T-helper 1 cell treated with Interleukin-12 subunit alpha and Interleukin-12 subunit beta and Interleukin-4 antibody, amounts not matched to agents 30 μg/mL and 1 μg/mL, for 36 hours (primary cell): ENCODE measurements around the gene AHNAK2.
"Not testable (repeated sequence)": the region's sequence is repeated elsewhere in the genome, so short reads cannot be mapped to it uniquely, and the experiment has no call there.

Experiments used
- H3K27ac Mint-ChIP-seq: one replicate; pipeline ENCODE4 v1.8.0; 2021; ENCODE audit warnings: mild to moderate bottlenecking, mixed read lengths
- H3K27me3 Mint-ChIP-seq: one replicate; pipeline ENCODE4 v1.8.0; 2021; ENCODE audit warnings: low read depth, mixed read lengths
- H3K36me3 Mint-ChIP-seq: one replicate; pipeline ENCODE4 v1.8.0; 2021; ENCODE audit warnings: low read depth, mixed read lengths
- H3K4me1 Mint-ChIP-seq: one replicate; pipeline ENCODE4 v1.8.0; 2021; ENCODE audit warnings: low read depth, mixed read lengths
- H3K4me3 Mint-ChIP-seq: one replicate; pipeline ENCODE4 v1.8.0; 2021; ENCODE audit warnings: mild to moderate bottlenecking, moderate library complexity, mixed read lengths
- H3K9me3 Mint-ChIP-seq: one replicate; pipeline ENCODE4 v1.8.0; 2021; ENCODE audit warnings: mixed read lengths

Gene AHNAK2

GRCh38 chr14:104917116-104917515 is 61.1 kb downstream of the AHNAK2 start:
- H3K27me3 Mint-ChIP-seq = peaks cover 20% of the 10 kb centered on the region
- H3K9me3 Mint-ChIP-seq = peaks cover 1% of the 10 kb centered on the region
- no peaks in the 10 kb centered on the region for H3K4me1 Mint-ChIP-seq
- H3K27ac Mint-ChIP-seq = no peak overlapping the region
- H3K4me3 Mint-ChIP-seq = no peak overlapping the region
- H3K36me3 Mint-ChIP-seq = no peaks in the 10 kb centered on the region

- H3K27me3 Mint-ChIP-seq = peaks cover 19% of the 10 kb centered on the region
Observed at GRCh38 chr14:104913435-104913834, 64.7 kb downstream of the AHNAK2 start.

DNA sequence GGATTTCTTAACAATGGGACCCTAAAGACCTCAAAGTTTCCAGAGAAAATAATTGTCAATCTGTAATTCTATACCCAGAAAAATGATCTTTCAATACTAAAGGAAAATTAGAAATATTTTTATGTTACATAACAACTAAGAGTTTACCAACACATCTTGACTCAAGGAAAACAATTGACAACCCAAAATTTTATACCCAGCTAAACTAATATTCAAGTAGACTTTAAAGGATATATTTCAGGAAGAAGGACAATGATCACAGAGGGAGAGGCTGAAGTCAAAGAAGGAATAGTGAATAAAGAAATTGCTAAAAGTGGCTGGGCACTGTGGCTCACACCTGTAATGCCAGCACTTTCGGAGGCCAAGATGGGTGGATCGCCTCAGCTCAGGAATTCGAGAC is 66.1 kb downstream of the AHNAK2 start:
- H3K9me3 Mint-ChIP-seq = peaks cover 4% of the 10 kb centered on the region
- H3K4me3 Mint-ChIP-seq = no peak overlapping the region
- H3K27me3 Mint-ChIP-seq = peaks cover 26% of the 10 kb centered on the region
- no peaks in the 10 kb centered on the region for H3K4me1 Mint-ChIP-seq
- no peaks in the 10 kb centered on the region for H3K36me3 Mint-ChIP-seq
- H3K27ac Mint-ChIP-seq = no peak overlapping the region

More at GRCh38 chr14:104913435-104913834, 64.7 kb downstream of the AHNAK2 start:
- no peak overlapping the region for H3K27ac Mint-ChIP-seq
- peaks cover 4% of the 10 kb centered on the region for H3K9me3 Mint-ChIP-seq
- H3K36me3 Mint-ChIP-seq = no peaks in the 10 kb centered on the region
- H3K4me3 Mint-ChIP-seq = no peak overlapping the region
- no peaks in the 10 kb centered on the region for H3K4me1 Mint-ChIP-seq

DNA sequence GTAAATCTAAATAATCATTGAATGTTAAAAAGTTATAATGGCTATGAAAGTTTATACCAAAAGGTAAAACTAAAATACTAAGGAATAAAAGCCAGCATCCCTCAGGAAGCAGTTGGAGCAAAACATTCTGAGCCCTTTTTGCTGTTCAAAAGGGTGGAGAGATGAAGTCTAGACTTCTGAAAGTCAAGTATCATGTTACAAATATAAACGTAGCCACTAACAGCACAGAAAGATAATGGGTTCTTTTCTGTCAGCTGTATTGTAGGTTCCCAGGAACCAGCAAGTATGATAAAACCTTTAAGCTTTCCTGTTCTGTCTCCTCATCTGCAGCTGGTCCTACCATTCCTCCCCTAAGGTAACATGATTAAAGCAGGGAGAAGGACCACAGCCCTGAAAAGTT is 69.9 kb downstream of the AHNAK2 start:
- H3K4me3 Mint-ChIP-seq = no peak overlapping the region
- no peak overlapping the region for H3K27ac Mint-ChIP-seq
- H3K4me1 Mint-ChIP-seq = no peaks in the 10 kb centered on the region
- peaks cover 26% of the 10 kb centered on the region for H3K27me3 Mint-ChIP-seq
- H3K36me3 Mint-ChIP-seq = no peaks in the 10 kb centered on the region
- peaks cover 4% of the 10 kb centered on the region for H3K9me3 Mint-ChIP-seq

GRCh38 chr14:104905579-104905933 is 72.6 kb downstream of the AHNAK2 start:
- not testable (repeated sequence) for H3K4me1 Mint-ChIP-seq, H3K4me3 Mint-ChIP-seq, H3K27ac Mint-ChIP-seq, H3K9me3 Mint-ChIP-seq, H3K36me3 Mint-ChIP-seq
- H3K27me3 Mint-ChIP-seq = peaks cover 34% of the 10 kb centered on the region

GRCh38 chr14:104904650-104905578 is 73.3 kb downstream of the AHNAK2 start:
- H3K27ac Mint-ChIP-seq, H3K4me3 Mint-ChIP-seq, H3K4me1 Mint-ChIP-seq, H3K9me3 Mint-ChIP-seq, H3K36me3 Mint-ChIP-seq: not testable (repeated sequence)
- peaks cover 34% of the 10 kb centered on the region for H3K27me3 Mint-ChIP-seq

- Mint-ChIP-seq H3K4me1 (no peaks in the 10 kb centered on the region), H3K9me3 (no peaks in the 10 kb centered on the region), H3K4me3 (no peak overlapping the region), H3K27me3 (peaks cover 30% of the 10 kb centered on the region), H3K36me3 (no peaks in the 10 kb centered on the region), H3K27ac (no peak overlapping the region)
Observed at GRCh38 chr14:104903990-104904389, 74.2 kb downstream of the AHNAK2 start.

DNA sequence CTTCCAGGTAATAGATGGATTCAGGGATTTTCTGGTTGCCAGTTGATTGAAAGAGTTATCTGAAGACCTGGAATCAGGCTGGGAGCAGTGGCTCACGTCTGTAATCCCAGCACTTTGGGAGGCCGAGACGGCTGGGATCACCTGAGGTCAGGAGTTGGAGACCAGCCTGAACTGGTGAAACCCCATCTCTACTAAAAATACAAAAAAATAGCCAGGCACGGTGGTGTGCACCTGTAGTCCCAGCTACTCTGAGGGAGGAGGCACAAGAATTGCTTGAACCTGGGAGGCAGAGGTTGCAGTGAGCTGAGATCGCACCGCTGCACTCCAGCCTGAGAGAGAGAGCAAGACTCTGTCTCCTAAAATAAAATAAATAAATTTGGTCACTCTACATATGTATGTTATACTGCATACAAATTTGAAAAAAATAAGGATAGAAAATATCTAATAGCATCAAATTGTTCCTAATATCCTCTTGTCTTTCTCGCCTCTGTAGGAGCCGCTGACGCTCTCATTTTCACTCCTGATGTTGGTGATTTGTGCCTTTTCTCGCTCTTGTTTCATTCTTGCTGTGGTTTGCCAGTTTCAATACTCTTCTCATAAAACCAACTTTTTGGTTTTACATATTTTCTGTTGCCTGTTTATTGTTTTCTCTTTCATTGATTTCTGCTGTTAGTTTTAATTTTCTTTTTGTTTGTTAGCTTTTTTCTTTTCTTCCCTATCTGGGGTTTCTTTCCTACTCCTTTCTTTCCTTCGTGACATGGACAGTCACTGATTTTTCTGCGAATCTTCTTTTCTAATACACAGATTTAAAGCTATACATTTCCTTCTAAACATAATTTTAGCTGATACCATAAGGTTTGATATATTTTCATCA is 77.3 kb downstream of the AHNAK2 start:
- H3K36me3 Mint-ChIP-seq = no peaks in the 10 kb centered on the region
- H3K4me3 Mint-ChIP-seq = no peak overlapping the region
- H3K4me1 Mint-ChIP-seq = peaks cover 3% of the 10 kb centered on the region
- no peak overlapping the region for H3K27ac Mint-ChIP-seq
- H3K27me3 Mint-ChIP-seq = peaks cover 21% of the 10 kb centered on the region
- no peaks in the 10 kb centered on the region for H3K9me3 Mint-ChIP-seq

- H3K36me3 Mint-ChIP-seq = no peaks in the 10 kb centered on the region
- peaks cover 21% of the 10 kb centered on the region for H3K27me3 Mint-ChIP-seq
- no peak overlapping the region for H3K27ac Mint-ChIP-seq
- H3K4me3 Mint-ChIP-seq = no peak overlapping the region
- H3K9me3 Mint-ChIP-seq = no peaks in the 10 kb centered on the region
- H3K4me1 Mint-ChIP-seq = peaks cover 3% of the 10 kb centered on the region
Observed at GRCh38 chr14:104899781-104900180, 78.4 kb downstream of the AHNAK2 start.

DNA sequence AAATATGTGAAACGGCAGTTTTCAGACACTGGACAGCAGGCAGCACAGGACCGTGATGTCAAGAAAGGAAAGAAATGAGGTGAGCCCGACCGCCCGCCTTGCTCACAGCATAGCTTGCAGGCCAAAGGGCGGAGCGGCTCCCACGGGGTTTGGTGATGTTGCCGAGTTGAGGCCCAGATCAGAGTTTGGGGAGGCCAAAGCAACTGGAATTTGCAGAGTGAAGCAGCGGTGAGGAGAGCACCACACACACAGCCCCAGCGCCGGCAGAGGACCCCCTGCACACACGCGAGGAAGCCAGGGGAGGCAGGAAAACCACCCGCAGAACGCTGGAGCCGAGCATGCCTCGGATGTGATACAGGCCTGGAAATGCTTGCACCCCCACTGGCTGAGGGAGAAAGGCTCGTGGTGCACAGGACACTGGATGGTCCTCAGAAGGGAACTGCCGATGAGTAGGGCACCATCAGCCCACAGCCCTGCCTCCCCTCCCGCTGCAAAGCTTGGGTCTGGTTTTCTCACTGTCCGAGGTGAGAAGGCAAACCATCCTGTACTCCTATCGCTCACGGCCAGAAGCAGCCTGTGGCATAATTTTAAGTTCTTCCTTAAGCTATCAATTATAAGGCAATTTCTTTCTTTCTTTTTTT is 79.2 kb downstream of the AHNAK2 start:
- Mint-ChIP-seq H3K4me3 (no peak overlapping the region), H3K27ac (no peak overlapping the region), H3K9me3 (no peaks in the 10 kb centered on the region), H3K27me3 (peaks cover 13% of the 10 kb centered on the region), H3K4me1 (peaks cover 3% of the 10 kb centered on the region), H3K36me3 (no peaks in the 10 kb centered on the region)

DNA sequence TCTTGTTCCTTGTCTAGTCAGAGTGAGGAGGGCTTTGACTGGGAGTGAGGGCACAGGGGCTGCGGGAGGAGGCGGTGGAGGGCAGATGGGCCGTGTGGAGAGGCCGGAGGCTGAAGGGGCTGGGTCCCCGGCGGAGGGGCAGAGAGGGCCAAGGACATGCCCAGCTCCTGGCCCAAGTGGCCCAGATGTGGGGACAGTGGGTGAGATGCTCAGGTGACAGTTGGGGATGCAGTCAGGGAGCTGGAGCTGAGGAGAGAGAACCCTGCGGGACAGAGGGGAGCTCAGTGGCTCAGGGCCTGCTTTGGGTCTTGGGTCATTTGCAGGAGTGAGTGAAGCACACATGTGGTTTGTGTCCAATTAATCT is 80.0 kb downstream of the AHNAK2 start:
- H3K4me3 Mint-ChIP-seq = no peak overlapping the region
- H3K27me3 Mint-ChIP-seq = peaks cover 8% of the 10 kb centered on the region
- H3K36me3 Mint-ChIP-seq = no peaks in the 10 kb centered on the region
- H3K27ac Mint-ChIP-seq = no peak overlapping the region
- H3K9me3 Mint-ChIP-seq = no peaks in the 10 kb centered on the region
- H3K4me1 Mint-ChIP-seq = peaks cover 3% of the 10 kb centered on the region

DNA sequence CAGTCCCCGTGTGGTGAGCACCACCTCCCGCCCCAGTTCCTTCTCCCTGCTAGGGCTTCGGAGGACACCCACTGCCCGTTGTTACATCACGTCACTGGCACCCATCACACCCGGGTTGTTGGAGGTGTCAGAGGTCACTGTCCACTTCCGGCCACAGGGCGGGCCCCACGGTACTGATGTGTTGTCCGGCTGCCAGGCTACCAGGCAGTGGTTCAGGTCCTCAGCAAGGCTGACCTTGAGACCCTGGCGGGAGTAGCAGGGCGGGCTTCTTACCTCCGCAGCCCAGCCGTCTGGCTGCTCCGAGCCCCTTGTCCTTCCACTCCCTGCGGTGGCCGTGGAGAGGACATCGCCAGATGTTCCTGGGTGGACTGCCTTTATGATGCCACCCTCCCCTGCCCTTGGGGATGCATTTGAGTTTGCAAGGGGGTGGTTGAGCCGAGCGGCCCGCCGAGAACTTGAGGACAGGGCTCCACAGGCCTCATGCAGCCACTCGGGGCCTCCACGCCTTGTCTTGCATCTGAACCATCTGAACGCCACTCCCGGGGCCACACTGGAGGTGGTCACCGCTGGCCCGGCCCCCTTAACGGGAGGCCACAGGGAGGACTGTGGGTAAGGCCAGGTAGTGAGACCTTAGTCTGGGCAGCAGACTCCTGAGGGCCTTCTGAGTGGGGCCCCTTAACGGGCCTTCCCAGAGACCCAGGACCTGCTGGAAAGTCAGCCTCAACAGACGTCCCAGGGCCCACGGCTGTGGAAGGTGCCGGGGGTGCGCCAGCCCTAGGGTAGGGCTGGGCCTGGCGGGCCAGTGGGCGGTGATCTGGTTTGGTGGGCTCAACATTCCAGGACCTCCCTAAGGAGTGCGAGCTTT is 80.6 kb downstream of the AHNAK2 start:
- H3K9me3 Mint-ChIP-seq = no peaks in the 10 kb centered on the region
- peaks cover 3% of the 10 kb centered on the region for H3K4me1 Mint-ChIP-seq
- no peak overlapping the region for H3K27ac Mint-ChIP-seq
- no peaks in the 10 kb centered on the region for H3K36me3 Mint-ChIP-seq
- H3K27me3 Mint-ChIP-seq = peaks cover 7% of the 10 kb centered on the region
- no peak overlapping the region for H3K4me3 Mint-ChIP-seq

DNA sequence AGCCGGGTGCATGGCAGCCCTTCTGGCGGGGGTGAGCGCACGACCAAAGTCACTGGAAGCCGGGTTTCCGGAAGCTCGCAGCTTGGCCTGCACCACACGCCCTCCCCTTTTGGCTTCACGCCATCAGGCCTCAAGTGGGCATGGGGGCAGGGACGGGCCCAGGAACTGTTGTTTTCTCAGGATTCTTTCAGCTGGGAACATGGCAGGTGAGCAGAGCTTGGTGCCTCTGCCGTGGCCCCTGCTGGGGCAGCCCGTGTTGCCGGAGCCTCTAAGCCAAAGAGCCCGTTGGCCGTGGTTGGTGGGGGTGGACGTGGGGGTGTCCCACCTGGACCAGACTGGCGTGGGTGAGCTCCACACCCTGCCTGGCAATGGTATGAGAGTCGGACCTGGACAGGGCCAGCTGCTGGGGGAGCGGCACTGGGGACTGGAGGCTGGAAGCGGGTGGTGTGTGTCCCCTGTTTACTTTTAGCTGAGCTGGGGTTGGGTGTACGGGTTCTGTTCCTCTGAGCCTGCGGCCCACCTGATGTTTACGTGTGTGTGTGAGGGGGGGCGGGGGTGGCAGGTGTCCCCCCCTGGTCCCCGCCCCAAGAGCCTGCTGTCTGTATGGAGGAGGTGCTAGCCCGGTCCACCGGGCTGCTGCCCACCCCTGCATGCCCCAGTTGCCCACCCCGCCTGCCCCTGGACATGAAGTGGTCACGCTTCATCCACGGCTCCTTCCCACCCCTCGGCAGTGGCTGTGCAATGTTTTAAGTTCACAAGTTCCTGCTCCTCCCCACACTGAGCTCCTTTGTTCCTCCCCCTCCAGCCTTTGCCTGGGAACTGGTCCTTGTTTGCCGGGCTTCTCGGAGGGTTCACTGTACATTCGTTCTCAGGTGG is 82.2 kb downstream of the AHNAK2 start:
- peaks cover 3% of the 10 kb centered on the region for H3K4me1 Mint-ChIP-seq
- no peak overlapping the region for H3K27ac Mint-ChIP-seq
- peaks cover 2% of the 10 kb centered on the region for H3K27me3 Mint-ChIP-seq

More for the DNA sequence above, 82.2 kb downstream of the AHNAK2 start:
- Mint-ChIP-seq H3K4me3 (no peak overlapping the region), H3K9me3 (no peaks in the 10 kb centered on the region), H3K36me3 (no peaks in the 10 kb centered on the region)
